ENCODE data around the gene CELF1.
A peak's percentile ranks its signal among the peaks of the same experiment; 100 is the strongest.

Gene CELF1

GRCh38 chr11:47466201-47466600, 86.7 kb downstream of the CELF1 start:
- TF ChIP-seq MAX (IDR thresholded peaks at IDR 0.05) (no peak), RAD21 (IDR thresholded peaks at IDR 0.05; ENCODE audit: low read depth) (no peak), FOXM1 (IDR thresholded peaks at IDR 0.05; ENCODE audit: borderline replicate concordance, low read depth) (no peak), NFIC (IDR thresholded peaks at IDR 0.05) (no peak), ZBTB7A (IDR thresholded peaks at IDR 0.05; ENCODE audit: low read depth) (no peak), YY1 (IDR thresholded peaks at IDR 0.05; ENCODE audit: low read depth) (no peak), EP300 (IDR thresholded peaks at IDR 0.05; ENCODE audit: borderline replicate concordance) (no peak), CEBPB (IDR thresholded peaks at IDR 0.05) (no peak)

GRCh38 chr11:47464483-47464882, 88.4 kb downstream of the CELF1 start:
- no peak for TF ChIP-seq TCF12 (IDR thresholded peaks at IDR 0.05; ENCODE audit: low read depth)

- TF ChIP-seq FOXM1 (IDR thresholded peaks at IDR 0.05; ENCODE audit: borderline replicate concordance, low read depth) (no peak), ZBTB7A (IDR thresholded peaks at IDR 0.05; ENCODE audit: low read depth) (no peak), USF1 (IDR thresholded peaks at IDR 0.05) (no peak), CEBPB (IDR thresholded peaks at IDR 0.05) (no peak)
Measured at GRCh38 chr11:47461876-47462275, 91.1 kb downstream of the CELF1 start.

GRCh38 chr11:47460571-47461235, 92.2 kb downstream of the CELF1 start:
- TF ChIP-seq REST (IDR thresholded peaks at IDR 0.05; ENCODE audit: low read depth) (no peak), EGR1 (IDR thresholded peaks at IDR 0.05) (no peak), YY1 (IDR thresholded peaks at IDR 0.05; ENCODE audit: low read depth) (no peak), USF1 (IDR thresholded peaks at IDR 0.05) (no peak), ZBTB7A (IDR thresholded peaks at IDR 0.05; ENCODE audit: low read depth) (no peak), NFIC (IDR thresholded peaks at IDR 0.05) (no peak), FOXM1 (IDR thresholded peaks at IDR 0.05; ENCODE audit: borderline replicate concordance, low read depth) (no peak), MAX (IDR thresholded peaks at IDR 0.05) (no peak), RAD21 (IDR thresholded peaks at IDR 0.05; ENCODE audit: low read depth) (no peak), CEBPB (IDR thresholded peaks at IDR 0.05) (no peak), TCF12 (IDR thresholded peaks at IDR 0.05; ENCODE audit: low read depth) (no peak), TEAD4 (IDR thresholded peaks at IDR 0.05) (no peak), EP300 (IDR thresholded peaks at IDR 0.05; ENCODE audit: borderline replicate concordance) (no peak), CREB1 (IDR thresholded peaks at IDR 0.05; ENCODE audit: low read depth) (no peak), TAF1 (IDR thresholded peaks at IDR 0.05; ENCODE audit: low read depth) (no peak)

GRCh38 chr11:47454258-47454671, 98.7 kb downstream of the CELF1 start:
- TF ChIP-seq RAD21 (IDR thresholded peaks at IDR 0.05; ENCODE audit: low read depth) (peak; percentile 77), CEBPB (IDR thresholded peaks at IDR 0.05) (peak; percentile 68)

- TF ChIP-seq ZBTB7A (IDR thresholded peaks at IDR 0.05; ENCODE audit: low read depth) = no peak
- no peak for TF ChIP-seq TCF12 (IDR thresholded peaks at IDR 0.05; ENCODE audit: low read depth)
- no peak for TF ChIP-seq TAF1 (IDR thresholded peaks at IDR 0.05; ENCODE audit: low read depth)
- no peak for TF ChIP-seq FOXM1 (IDR thresholded peaks at IDR 0.05; ENCODE audit: borderline replicate concordance, low read depth)
- TF ChIP-seq EP300 (IDR thresholded peaks at IDR 0.05; ENCODE audit: borderline replicate concordance) = no peak
- TF ChIP-seq YY1 (IDR thresholded peaks at IDR 0.05; ENCODE audit: low read depth) = no peak
- TF ChIP-seq TEAD4 (IDR thresholded peaks at IDR 0.05) = no peak
- TF ChIP-seq REST (IDR thresholded peaks at IDR 0.05; ENCODE audit: low read depth) = no peak
- TF ChIP-seq RAD21 (IDR thresholded peaks at IDR 0.05; ENCODE audit: low read depth) = no peak
- no peak for TF ChIP-seq CEBPB (IDR thresholded peaks at IDR 0.05)
- no peak for TF ChIP-seq NFIC (IDR thresholded peaks at IDR 0.05)
- TF ChIP-seq USF1 (IDR thresholded peaks at IDR 0.05) = no peak
- TF ChIP-seq EGR1 (IDR thresholded peaks at IDR 0.05) = no peak
- no peak for TF ChIP-seq MAX (IDR thresholded peaks at IDR 0.05)
- no peak for TF ChIP-seq CREB1 (IDR thresholded peaks at IDR 0.05; ENCODE audit: low read depth)
Measured at GRCh38 chr11:47453365-47453764, 99.6 kb downstream of the CELF1 start.

Data from Ishikawa (cell line).